Stomach (tissue), 9 donors: Measurements from ENCODE around the gene ZMPSTE24. TPM values are rescaled to one million over a fixed set of nuclear protein-coding genes. Genes with fewer than 3 reads are reported as not detected.

ENCODE experiments used
- DNase-seq, 2 donors: peaks; one replicate each; pipeline versions ENCODE4 v3.0.0 to v3.0.0-alpha.2; 2013 to 2019
- H3K27ac ChIP-seq, 5 donors: fragments of 200-600 bp in 4 of 5; sonication (generic) in 4 of 5; one replicate each; pipeline ENCODE4 v1.5.1; 2013 to 2019; ENCODE audit warnings: mild to moderate bottlenecking in 1 of 5, moderate library complexity in 1 of 5
- H3K27me3 ChIP-seq, 3 donors: fragments of 200-600 bp; sonication (generic); one replicate each; pipeline ENCODE4 v1.5.1; 2017 to 2019; ENCODE audit warnings: mixed run types in 1 of 3
- H3K36me3 ChIP-seq, 4 donors: fragments of 200-600 bp; sonication (generic); 1 replicate in 3 of 4; 2 replicates in 1 of 4; pipeline ENCODE4 v1.5.1; 2016 to 2019
- H3K4me1 ChIP-seq, 4 donors: fragments of 200-600 bp; sonication (generic); one replicate each; pipeline ENCODE4 v1.5.1; 2016 to 2019
- H3K4me3 ChIP-seq, 4 donors: fragments of 200-600 bp; sonication (generic) in 3 of 4; one replicate each; pipeline ENCODE4 v1.5.1; 2016 to 2019; ENCODE audit warnings: mild to moderate bottlenecking in 1 of 4
- H3K9me3 ChIP-seq, 4 donors: fragments of 200-600 bp; sonication (generic); one replicate each; pipeline ENCODE4 v1.5.1; 2016 to 2019
- EP300 ChIP-seq: sonication (generic); formaldehyde crosslinking; IDR thresholded peaks from one replicate; pipeline ENCODE4 v1.6.1; 2017; ENCODE audit warnings: antibody characterized with exemption
- POLR2A ChIP-seq, 4 donors: fragments of 450-650 bp; IDR thresholded peaks; one replicate each; pipeline ENCODE4 v1.6.1; 2016; ENCODE audit warnings: antibody characterized with exemption in 4 of 4, control low read depth in 2 of 4, mild to moderate bottlenecking in 1 of 4, moderate library complexity in 1 of 4
- POLR2AphosphoS5 ChIP-seq, 3 donors: sonication (generic); formaldehyde crosslinking; IDR thresholded peaks; one replicate each; pipeline ENCODE4 v1.6.1; 2016; ENCODE audit warnings: antibody characterized with exemption in 3 of 3
- WGBS, 5 donors: extraction: QIAGEN DNeasy Blood & Tissue Kit in 3 of 5; methylation state at CpG; one replicate each; pipeline versions ENCODE4 v1.1.5 to v1.1.7; 2013 to 2018; 5-methylcytosine and 5-hydroxymethylcytosine counted together
- intact Hi-C: fragments of 100-400 bp; cut with DNase I; formaldehyde crosslinking; loops from one replicate; pipeline ENCODE4 v1.15.1; 2023; ENCODE audit warnings: low total_unique reads
- polyA plus RNA-seq, 3 donors: library from polyadenylated mRNA; stranded (reverse); fragments of 200-250 nt; gene quantifications; one replicate each; pipeline ENCODE4 v1.2.3, GENCODE V29; 2013
- total RNA-seq, 5 donors: library from RNA; depleted of rRNA; stranded (reverse); fragments of >200 nt; gene quantifications; one replicate each; pipeline versions ENCODE4 v1.1.0 to v1.2.3, GENCODE V29; 2014 to 2016
- TF ChIP-seq, protein P1 (sequence below), 7 experiments: fragments of 450-650 bp in 4 of 7; fragments of 200-600 bp in 3 of 7; sonication (generic) in 3 of 7; IDR thresholded peaks; one replicate each; pipeline ENCODE4 v1.5.1; 2016 to 2019; ENCODE audit warnings: antibody characterized with exemption in 7 of 7, control low read depth in 2 of 7, mild to moderate bottlenecking in 1 of 7
- donor health status: healthy with polysubstance abuse.
- donor health status: Bipolar disorder and iron deficiency.
- donor health status: healthy.

The ZMPSTE24 gene
- total and polyA plus RNA-seq, 8 donors = 7.8 to 67.7 (median 16.8) TPM

DNA sequence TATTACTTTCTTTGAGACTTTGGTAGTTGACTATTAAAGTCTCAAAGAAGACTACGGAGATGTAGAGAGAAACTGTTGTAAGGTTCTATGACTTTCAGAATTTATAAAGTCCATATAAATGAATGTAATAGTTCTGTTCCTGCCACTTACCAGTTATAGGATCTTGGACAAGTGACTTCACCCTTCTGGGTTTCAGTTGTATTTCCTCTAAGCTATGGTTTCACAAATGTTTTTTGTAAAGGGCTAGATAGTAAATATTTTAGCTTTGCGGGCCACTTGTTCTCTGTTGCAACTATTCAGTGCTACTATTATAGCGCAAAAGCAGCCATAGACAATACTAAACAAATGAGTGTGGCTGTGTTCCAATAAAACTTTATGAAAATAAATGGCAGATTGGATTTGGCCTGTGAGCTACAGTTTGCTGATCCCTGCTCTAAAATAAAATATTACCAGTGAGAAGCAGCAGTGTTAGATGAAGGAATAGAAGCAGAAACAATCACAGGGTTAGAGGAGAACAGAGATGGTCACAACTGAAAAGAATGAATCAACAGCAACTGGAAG lies 14.7 kb downstream of the ZMPSTE24 start:
- DNase-seq = no peak
- Histone ChIP-seq H3K27me3 (no peaks in the 10 kb centered on the region), H3K4me3 (no peak overlapping the region), H3K27ac (no peak overlapping the region), H3K4me1 (peaks cover 0 to 21% (median 9%) of the 10 kb centered on the region in 4 donors), H3K36me3 (peaks cover 31 to 97% (median 92%) of the 10 kb centered on the region in 4 donors), H3K9me3 (no peaks in the 10 kb centered on the region)
- no peak for TF ChIP-seq EP300
- no peak for TF ChIP-seq POLR2AphosphoS5 (IDR thresholded peaks at IDR 0.05)
- no peak for TF ChIP-seq POLR2A (IDR thresholded peaks at IDR 0.05)
- TF ChIP-seq, protein P1, sequence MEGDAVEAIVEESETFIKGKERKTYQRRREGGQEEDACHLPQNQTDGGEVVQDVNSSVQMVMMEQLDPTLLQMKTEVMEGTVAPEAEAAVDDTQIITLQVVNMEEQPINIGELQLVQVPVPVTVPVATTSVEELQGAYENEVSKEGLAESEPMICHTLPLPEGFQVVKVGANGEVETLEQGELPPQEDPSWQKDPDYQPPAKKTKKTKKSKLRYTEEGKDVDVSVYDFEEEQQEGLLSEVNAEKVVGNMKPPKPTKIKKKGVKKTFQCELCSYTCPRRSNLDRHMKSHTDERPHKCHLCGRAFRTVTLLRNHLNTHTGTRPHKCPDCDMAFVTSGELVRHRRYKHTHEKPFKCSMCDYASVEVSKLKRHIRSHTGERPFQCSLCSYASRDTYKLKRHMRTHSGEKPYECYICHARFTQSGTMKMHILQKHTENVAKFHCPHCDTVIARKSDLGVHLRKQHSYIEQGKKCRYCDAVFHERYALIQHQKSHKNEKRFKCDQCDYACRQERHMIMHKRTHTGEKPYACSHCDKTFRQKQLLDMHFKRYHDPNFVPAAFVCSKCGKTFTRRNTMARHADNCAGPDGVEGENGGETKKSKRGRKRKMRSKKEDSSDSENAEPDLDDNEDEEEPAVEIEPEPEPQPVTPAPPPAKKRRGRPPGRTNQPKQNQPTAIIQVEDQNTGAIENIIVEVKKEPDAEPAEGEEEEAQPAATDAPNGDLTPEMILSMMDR (IDR thresholded peaks at IDR 0.05) = no peak
- intact Hi-C loops = no loop called here
- WGBS, 5 donors = 87 to 95% (median 93%) methylated on average over 3 of the region's 3 CpGs

DNA sequence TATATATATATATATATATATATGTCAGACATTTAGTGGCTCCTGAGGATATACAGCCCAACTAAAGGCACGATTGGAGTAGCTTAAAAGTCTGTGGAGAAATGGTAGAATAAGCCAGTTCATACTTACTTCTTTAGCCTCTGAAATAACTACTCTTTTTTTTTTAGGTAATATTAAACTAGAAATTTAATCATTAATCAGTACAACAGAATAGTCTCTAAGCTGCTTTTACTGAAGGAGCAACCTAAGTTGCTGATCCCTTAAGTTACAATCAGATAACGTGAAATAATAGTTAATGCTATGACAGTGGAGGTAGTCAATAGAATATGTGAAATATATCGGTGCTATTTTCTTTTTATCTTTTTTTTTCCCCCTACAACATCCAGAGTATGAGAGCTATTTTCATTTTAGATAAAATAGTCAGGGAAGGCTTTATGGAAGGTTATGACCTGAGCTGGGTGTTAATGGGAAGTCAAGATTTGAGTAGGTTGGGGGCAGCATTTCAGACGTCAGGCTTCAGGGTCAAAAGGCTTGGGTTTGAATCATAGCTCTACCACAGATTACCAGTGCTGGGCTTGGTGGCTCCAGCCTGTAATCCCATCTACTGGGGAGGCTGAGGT lies 15.6 kb downstream of the ZMPSTE24 start:
- intact Hi-C loops = no loop called here
- Histone ChIP-seq H3K4me1 (peaks cover 0 to 12% (median under 1%) of the 10 kb centered on the region in 4 donors), H3K27me3 (no peaks in the 10 kb centered on the region), H3K36me3 (peaks cover 28 to 92% (median 89%) of the 10 kb centered on the region in 4 donors), H3K27ac (no peak overlapping the region), H3K4me3 (no peak overlapping the region), H3K9me3 (no peaks in the 10 kb centered on the region)
- DNase-seq = no peak
- 41 to 71% (median 51%) methylated on average over 4 of the region's 4 CpGs for WGBS, 5 donors
- TF ChIP-seq POLR2A (IDR thresholded peaks at IDR 0.05) (no peak), POLR2AphosphoS5 (IDR thresholded peaks at IDR 0.05) (no peak), EP300 (no peak)
- TF ChIP-seq, protein P1 (IDR thresholded peaks at IDR 0.05) = no peak

DNA sequence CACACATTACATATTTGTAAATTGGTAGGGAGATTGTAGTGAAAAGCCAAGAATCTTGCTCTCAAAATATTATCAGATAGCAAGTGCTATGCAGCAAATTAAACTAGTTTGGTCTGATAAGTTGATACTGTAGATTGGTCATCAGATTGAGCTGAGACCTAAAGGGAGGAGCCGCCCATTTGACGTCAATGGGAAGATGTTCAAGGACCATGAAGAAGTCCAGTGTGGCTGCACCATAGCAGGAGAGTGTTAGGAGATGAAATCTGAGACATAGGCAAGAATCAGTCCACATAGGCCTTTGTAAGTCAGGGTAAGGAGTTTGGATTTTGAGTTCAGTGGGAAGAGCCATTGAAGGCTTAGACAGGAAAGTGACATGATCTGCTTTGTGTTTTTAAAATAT lies 16.3 kb downstream of the ZMPSTE24 start:
- TF ChIP-seq, protein P1 (IDR thresholded peaks at IDR 0.05) = no peak
- TF ChIP-seq EP300 (no peak), POLR2AphosphoS5 (IDR thresholded peaks at IDR 0.05) (no peak)
- Histone ChIP-seq H3K4me1 (peaks cover 0 to 9% (median 0%) of the 10 kb centered on the region in 4 donors), H3K27me3 (no peaks in the 10 kb centered on the region), H3K27ac (no peak overlapping the region), H3K9me3 (no peaks in the 10 kb centered on the region), H3K36me3 (peaks cover 26 to 92% (median 88%) of the 10 kb centered on the region in 4 donors), H3K4me3 (no peak overlapping the region)
- 94 to 100% (median 95%) methylated on average over 2 of the region's 2 CpGs for whole genome bisulfite sequencing, 5 donors
- DNase-seq = no peak
- intact Hi-C loops = no loop called here

DNA sequence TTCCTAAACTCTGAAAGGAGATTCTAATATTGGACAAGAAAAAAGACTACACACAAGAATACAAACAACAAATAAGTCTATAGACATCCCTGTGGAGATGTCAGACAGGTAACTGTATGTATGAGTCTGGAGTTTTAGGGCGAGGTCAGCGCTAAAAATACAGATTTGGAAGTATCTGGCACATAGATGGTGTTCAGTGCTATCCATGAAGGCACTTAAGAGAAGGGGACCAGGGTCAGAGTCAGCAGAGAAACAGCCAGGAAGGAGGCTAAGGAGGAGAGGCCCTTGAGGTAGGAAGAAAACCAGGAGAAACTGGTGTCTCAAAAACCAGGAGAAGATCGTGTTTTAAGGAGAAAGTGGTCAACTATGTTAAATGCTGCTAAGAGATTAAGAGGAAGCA lies 18.1 kb downstream of the ZMPSTE24 start:
- 93 to 98% (median 97%) methylated on average over 3 of the region's 3 CpGs for WGBS, 5 donors
- H3K4me1 ChIP-seq = no peaks in the 10 kb centered on the region

More for the DNA sequence above, 18.1 kb downstream of the ZMPSTE24 start:
- no peak for DNase-seq
- H3K36me3 ChIP-seq = peaks cover 8 to 92% (median 87%) of the 10 kb centered on the region in 4 donors
- H3K27me3 ChIP-seq = no peaks in the 10 kb centered on the region
- no peak overlapping the region for H3K27ac ChIP-seq
- TF ChIP-seq, protein P1 (IDR thresholded peaks at IDR 0.05) = no peak
- no peak for TF ChIP-seq POLR2AphosphoS5 (IDR thresholded peaks at IDR 0.05)
- TF ChIP-seq EP300 = no peak
- TF ChIP-seq POLR2A (IDR thresholded peaks at IDR 0.05) = no peak
- intact Hi-C loops = no loop called here
- no peaks in the 10 kb centered on the region for H3K9me3 ChIP-seq
- H3K4me3 ChIP-seq = no peak overlapping the region
